Brain microvascular endothelial cell (primary cell): ENCODE measurements around the gene MDH2.

Experiments used
- DNase-seq: peaks from one replicate; pipeline ENCODE4 v3.0.0-alpha.2; 2020
- H3K27ac ChIP-seq: fragments of 250-450 bp; sonication (Bioruptor Pico); 2 replicates; pipeline ENCODE4 v1.5.1; 2020; ENCODE audit warnings: mild to moderate bottlenecking, moderate library complexity
- H3K27me3 ChIP-seq: fragments of 250-450 bp; sonication (Bioruptor Pico); replicated peaks from 2 replicates; pipeline ENCODE4 v1.5.1; 2020; ENCODE audit warnings: mild to moderate bottlenecking
- H3K36me3 ChIP-seq: fragments of 250-450 bp; sonication (Bioruptor Pico); replicated peaks from 2 replicates; pipeline ENCODE4 v1.5.1; 2020; ENCODE audit warnings: mild to moderate bottlenecking
- H3K4me3 ChIP-seq: 2 replicates; pipeline ENCODE4 v1.5.1; 2011; ENCODE audit warnings: low read depth, mild to moderate bottlenecking, control low read depth, low read length, moderate library complexity
- in situ Hi-C: cut with HindIII; loops from 2 replicates; pipeline ENCODE4 v1.10.0; 2017; ENCODE audit warnings: low sequenced_read_pairs, low pct_ligation_motif_present
- TF ChIP-seq, protein P1 (sequence below): IDR thresholded peaks from 2 replicates; pipeline ENCODE4 v1.5.1; 2011; ENCODE audit warnings: low read depth, mild to moderate bottlenecking, moderate library complexity, low read length, control low read depth, inconsistent platforms; ENCODE audit errors: missing control alignments

The MDH2 gene

DNA sequence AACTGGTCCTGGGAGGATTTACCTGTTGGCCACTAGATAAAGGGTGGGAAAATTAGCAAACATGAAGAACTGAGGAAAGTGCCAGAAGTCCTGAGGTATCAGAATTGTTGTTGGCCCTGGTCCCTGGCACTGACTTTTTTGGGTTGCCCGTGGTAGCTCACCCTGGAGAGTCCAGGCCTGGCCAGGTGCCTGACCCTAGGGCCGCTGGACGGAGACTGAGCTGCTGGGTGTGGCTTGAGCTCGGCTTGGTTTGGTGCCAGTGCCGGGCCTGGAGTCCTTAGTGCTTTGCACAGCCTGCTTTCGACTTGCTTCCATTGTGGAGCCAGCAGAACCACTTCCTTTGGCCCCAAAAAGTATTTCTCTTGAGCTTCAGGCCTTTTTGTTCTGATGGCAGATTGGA lies 12.9 kb downstream of the MDH2 start:
- no peak for DNase-seq
- Histone ChIP-seq H3K27me3 (no peaks in the 10 kb centered on the region), H3K36me3 (peaks cover 71% of the 10 kb centered on the region)

DNA sequence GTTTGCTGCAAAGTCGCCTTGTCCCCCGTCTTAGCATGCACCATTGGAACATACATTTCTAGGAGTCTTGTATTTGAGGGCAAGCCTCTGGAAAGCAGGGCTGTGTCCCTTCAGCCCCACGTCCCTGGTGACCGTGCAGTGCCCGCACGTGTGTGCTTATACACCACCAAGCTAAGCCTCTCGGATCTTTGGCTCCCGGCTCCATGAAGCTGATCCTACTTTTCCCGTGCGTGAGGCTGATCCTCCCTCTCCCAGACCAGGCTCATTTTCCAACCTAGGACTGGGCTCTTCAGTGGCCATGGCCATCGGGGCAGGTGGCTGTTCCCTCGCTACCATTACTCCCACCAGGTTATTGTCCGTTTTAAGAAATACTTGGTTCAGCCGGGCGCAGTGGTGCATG lies 14.3 kb downstream of the MDH2 start:
- in situ Hi-C loops: no loop called here
- H3K4me3 ChIP-seq: no peak overlapping the region
- peaks cover 79% of the 10 kb centered on the region for H3K36me3 ChIP-seq
- TF ChIP-seq, protein P1, sequence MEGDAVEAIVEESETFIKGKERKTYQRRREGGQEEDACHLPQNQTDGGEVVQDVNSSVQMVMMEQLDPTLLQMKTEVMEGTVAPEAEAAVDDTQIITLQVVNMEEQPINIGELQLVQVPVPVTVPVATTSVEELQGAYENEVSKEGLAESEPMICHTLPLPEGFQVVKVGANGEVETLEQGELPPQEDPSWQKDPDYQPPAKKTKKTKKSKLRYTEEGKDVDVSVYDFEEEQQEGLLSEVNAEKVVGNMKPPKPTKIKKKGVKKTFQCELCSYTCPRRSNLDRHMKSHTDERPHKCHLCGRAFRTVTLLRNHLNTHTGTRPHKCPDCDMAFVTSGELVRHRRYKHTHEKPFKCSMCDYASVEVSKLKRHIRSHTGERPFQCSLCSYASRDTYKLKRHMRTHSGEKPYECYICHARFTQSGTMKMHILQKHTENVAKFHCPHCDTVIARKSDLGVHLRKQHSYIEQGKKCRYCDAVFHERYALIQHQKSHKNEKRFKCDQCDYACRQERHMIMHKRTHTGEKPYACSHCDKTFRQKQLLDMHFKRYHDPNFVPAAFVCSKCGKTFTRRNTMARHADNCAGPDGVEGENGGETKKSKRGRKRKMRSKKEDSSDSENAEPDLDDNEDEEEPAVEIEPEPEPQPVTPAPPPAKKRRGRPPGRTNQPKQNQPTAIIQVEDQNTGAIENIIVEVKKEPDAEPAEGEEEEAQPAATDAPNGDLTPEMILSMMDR: no peak
- no peaks in the 10 kb centered on the region for H3K27me3 ChIP-seq
- no peak overlapping the region for H3K27ac ChIP-seq
- no peak for DNase-seq

More for the DNA sequence above, 12.9 kb downstream of the MDH2 start:
- Histone ChIP-seq H3K4me3 (no peak overlapping the region), H3K27ac (no peak overlapping the region)
- TF ChIP-seq, protein P1: no peak
- in situ Hi-C loops: no loop called here

DNA sequence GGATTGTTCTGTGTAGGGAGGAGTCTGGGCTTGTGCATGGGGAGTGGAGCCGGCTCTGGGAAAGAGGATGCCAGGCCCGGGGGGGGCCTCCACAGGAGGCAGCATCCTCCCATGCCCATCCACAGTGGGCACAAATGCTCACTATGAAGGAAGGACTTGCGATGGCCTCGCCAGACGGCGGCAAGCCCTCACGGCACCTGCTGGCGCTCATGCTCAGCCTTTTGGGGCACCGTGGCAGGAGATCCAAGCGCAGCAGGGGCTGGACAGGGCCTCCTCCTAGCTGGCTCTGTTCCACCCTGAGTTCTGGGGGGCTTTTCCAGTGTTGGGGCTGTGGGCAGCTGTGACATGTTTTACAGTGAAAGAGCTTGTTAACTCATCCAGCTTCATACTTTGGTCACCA lies 15.2 kb downstream of the MDH2 start:
- peaks cover 70% of the 10 kb centered on the region for H3K36me3 ChIP-seq
- TF ChIP-seq, protein P1: no peak
- H3K27ac ChIP-seq: no peak overlapping the region
- no peak overlapping the region for H3K4me3 ChIP-seq
- no peak for DNase-seq
- in situ Hi-C loops: no loop called here
- H3K27me3 ChIP-seq: no peaks in the 10 kb centered on the region

DNA sequence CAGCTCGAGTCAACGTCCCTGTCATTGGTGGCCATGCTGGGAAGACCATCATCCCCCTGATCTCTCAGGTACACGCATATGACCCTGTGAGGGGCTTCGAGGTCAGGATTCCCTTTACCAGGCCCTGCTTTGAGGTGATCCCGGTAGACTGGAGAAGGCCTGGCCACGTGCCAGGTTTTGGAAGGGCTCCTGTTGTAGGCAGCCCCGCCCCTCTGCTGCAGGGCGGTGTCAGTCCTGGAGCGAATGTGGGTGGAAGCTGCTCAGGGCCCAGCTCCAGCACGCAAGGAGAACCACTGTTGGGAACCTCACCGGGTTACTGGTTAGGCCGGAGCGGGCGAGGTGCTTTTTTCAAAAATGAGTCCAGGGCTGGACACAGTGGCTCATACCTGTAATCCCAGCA lies 15.6 kb downstream of the MDH2 start:
- TF ChIP-seq, protein P1: no peak
- no peaks in the 10 kb centered on the region for H3K27me3 ChIP-seq
- H3K4me3 ChIP-seq: no peak overlapping the region
- peaks cover 66% of the 10 kb centered on the region for H3K36me3 ChIP-seq
- in situ Hi-C loops: no loop called here
- DNase-seq: no peak
- H3K27ac ChIP-seq: no peak overlapping the region

DNA sequence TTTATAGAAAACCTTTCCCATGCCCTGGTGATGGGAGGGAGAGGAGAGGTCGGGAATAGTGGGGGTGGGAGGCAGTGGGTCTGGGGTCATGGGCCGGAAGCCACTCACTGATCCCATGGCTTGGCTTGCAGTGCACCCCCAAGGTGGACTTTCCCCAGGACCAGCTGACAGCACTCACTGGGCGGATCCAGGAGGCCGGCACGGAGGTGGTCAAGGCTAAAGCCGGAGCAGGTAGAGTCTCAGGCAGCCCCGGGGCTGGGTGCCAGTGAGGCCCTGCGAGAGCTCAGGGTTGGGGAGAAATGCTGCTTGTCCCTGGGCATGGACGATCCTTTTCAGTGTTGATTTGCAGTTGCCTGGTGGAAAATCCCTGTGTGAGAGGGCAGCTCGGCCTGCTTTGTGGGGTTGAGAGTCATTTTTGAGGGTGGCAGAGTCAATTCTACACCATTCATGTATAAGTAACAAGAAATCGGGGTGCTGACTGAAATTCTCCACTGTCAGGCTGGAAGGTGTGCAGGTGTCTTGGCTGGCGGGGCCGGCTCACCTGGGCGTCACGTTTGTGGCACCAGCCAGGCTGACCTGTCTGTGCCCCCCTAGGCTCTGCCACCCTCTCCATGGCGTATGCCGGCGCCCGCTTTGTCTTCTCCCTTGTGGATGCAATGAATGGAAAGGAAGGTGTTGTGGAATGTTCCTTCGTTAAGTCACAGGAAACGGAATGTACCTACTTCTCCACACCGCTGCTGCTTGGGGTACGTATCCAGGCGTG lies 16.5 kb downstream of the MDH2 start:
- no peak for DNase-seq
- in situ Hi-C loops: no loop called here
- H3K36me3 ChIP-seq: peaks cover 58% of the 10 kb centered on the region
- no peaks in the 10 kb centered on the region for H3K27me3 ChIP-seq
- TF ChIP-seq, protein P1: no peak
- no peak overlapping the region for H3K27ac ChIP-seq
- H3K4me3 ChIP-seq: no peak overlapping the region
